Measurements from ENCODE around the gene GALNT9.

GALNT9 gene

DNA sequence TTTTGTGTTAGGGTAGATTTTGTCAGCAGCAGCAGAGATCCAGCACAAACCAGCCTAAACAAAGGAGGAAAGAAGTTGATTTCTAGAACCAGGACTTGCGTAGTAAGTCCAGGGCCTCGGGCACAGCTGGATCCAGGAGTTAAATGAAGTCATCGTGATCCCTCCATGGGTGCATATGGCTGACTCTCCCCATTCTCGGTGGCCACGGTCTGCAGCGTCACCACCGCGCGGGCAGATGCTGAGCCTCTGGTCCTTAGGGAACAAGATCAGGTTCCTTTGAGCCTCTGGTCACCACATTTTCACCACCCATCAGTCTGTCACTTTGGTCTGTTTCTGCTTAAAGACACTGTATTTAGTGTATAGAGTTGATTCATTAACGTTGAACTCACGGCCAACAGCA lies 14.8 kb upstream of the GALNT9 start:
- DNase-seq: no peak

DNA sequence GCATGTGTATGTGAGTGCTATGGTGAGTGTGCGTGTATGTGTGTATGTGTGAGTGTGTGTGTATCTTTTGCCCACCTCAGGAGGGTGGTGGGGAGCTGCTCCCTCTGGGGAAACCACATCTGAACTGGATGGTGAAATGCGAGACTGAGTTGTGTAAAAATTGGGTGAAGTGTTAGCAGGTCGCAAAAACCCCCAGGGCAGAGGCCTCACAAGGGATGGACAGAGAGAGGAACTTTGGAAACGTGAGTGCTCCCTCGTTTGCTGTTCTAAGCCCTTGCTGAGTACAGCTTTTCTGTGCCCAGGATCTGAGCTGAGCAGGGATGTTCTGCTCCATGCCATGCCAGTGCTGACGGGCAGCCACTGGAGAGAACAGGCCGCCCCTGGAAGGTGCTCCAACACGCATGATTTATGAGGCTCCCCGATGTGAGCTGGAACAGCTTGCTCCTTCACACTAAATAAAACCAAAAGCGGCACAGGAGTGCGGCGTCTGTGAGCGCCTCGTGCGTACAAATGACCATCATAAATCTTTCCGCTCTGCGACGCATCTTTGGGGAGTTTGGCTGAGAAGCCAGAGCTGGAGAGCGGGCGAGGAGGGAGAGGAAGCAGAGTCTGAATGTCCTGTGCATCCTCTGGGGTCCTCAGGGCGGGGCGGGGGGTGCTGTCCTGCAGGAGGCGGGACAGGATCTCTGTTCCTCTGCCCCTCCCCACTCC lies 14.1 kb upstream of the GALNT9 start:
- DNase-seq: no peak

DNA sequence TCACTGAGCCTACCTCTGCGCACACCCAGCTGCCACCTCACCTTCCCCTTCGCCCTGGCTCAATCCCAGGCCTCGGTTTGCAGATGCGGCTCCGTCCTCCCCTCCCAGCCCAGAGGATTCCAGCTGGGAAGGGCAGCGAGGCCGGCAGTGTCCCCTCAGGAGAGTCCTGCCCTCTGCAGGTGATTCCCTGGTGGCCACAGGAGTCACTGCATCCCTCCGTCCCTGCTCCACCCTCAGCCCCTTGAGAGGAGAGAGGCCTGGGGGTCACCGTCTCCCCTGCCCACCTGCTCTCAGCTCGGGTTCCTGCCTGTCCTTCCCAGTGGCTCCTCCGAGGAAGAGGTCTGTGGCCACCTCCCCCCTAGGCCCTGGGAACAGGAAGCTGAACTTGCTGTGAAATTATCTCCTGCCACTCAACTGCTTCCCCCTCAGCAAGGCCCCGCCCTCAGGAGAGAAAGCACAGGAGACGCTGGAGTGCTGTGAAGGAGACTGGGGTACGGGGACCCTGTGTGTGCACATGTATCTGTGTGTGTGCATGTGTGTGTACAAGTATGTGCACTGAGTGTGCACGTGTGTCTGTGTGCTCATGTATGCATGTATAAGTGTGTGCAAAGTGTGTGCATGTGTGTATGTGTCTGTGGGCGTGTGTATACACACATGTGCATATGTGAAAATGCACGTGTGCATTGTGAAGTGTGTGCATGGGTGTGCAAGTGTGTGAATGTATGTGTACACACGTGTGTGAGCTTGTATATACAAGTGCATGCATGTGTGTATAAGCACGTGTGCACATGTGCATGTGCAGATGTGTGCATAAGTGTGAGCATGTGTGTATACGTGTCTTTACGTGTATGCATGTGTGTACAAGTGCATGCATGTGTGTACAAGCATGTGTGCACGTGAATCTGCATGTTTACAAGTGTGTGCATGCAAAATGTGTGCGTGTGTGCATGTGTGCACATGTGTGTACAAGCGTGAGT lies 13.2 kb upstream of the GALNT9 start:
- peak in 1 of 2 donors; percentile 8 for DNase-seq

DNA sequence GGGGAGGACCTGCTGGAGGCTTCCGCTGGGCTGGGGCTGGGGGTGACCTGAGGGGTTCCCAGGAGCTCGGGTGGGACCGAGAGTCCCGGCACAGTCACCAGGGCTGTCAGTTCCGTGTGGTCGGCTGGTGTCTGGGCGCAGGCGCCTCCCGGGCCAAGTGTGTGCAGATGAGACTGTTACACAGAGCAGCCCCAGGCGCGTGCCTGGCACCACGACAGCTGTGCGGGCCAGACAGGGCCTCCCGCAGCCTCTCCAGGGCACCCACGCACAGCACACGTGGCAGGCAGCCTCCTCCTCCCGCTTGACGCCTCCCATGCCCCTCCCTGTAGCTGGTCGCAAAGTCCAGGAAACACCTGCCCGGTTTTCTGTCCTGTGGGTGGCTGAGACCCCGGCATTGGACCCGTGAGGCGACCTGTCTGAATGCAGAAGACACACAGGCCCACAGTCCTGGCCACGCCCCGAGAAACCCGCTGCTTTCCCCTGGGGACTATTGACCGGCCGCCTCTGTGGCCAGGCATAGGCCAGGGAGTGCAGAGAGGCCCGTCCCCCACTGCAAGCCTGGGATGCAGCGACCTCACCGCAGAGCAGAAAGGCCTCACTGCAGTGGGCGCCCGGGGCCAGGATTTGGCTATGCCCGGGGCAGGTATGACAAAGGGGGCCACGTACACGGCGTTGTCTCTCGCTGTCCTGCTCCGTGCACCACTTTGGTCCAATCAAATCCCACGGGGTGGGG lies 12.1 kb upstream of the GALNT9 start:
- no peak for DNase-seq

DNA sequence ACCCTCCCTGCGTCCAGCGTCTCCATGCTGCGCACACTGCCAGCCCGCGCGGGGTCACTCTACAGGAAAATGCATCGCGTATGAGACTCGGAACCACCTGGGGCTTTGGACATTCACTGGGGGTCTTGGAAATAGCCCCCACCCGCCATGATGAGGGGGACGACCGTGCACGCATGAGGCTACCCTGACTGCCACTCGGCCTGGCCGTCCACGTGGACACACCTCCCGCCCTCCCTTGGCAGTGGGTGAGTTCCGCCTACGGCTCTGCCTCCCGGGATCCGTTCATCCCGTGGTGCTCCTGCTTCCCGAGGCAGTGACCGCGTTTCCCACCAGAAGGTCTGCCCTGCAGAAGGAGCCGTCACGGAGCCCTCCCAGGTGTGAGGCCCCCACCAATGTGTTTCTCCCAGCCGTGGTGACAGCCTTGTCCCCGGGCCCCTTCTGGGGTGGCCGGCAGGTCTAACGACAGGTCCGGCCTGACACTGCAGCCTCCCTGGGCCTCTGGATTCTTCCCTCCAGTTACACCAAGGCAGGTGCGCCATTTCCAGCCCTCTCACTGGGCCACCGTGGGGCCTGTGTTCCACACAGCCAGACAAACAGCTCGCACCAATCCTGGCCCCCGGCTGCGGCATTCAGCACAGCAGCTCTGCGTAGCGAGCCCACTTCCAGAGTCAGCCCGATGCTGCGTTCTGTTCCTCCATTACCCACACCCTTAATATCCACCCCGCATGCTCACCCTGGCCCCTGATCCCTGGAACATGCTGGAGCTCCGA lies 11.1 kb upstream of the GALNT9 start:
- DNase-seq: no peak

DNA sequence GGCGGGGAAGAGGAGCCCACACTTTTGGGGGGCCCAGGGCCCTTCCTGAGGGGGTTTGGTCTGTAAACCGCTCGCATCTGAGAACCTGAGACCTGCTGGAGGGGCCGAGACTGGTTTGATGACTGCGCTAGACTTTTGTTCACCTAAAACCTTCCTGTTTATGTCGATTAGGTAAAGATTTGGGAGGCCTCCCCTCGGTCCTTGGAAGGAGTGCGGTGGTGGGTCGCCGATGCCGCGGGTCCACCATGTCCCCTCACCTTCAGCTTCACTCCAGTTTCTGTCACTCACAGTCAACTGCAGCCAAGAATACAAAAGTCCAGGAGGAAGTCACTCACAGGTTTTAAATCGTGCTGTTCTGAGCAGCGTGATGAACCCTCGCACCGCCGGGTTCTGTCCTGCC lies 10.5 kb upstream of the GALNT9 start:
- no peak for DNase-seq

DNA sequence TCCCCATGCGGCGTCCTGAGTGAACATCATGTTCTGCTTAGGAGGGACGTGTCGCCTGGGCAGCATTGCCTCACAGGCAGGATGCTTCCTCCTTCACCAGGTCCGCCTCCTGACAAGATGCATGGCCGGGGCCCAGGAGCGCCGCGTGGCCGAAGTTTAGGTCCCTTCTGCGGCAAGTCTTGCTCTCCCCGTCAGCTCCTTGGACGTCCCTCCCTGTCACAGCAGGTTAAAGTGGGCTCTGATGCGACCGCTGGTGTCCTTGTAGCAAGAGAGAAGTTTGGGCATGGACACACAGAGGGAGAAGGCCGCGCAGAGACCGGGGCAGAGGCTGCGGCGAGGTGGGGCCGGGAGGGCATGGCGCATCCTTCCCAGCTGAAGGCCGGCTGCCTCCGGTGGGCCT lies 9.4 kb upstream of the GALNT9 start:
- no peak for DNase-seq

DNA sequence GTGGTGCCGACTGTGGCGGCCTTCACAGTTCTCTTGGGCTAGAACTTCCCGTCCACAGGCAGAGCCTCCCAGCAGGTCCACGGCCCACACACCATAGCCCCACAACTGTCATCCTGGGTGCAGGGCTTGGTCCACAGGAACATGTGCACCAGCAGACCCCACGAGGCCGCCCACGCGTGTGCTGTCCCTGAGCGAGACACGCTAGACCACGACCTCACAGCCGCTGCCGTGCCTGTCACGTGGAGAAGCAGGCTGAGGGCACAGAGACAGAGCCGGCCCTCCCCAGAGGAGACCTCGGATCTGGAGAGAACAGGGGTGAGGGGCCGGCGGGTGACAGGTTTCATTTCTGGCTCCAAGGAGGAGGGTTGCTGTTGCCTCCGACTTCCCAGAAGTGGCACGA lies 8.9 kb upstream of the GALNT9 start:
- no peak for DNase-seq

DNA sequence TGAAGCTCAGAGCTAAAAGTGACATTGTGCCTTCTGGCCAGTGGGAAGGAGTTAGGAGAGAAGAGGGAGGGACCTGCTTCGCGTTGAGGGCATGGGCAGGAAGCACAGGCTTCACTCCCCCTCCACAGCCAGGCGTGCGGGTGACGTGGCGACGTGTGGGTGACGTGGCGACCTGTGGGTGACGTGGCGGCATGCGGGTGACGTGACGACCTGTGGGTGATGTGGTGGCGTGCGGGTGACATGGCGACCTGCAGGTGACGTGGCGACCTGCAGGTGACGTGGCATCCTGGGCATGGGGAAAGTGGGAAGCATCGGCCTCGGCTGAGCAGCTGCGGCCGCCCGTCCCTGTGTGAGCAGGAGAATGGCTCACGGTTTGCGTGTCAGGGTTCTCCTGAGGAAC lies 8.2 kb upstream of the GALNT9 start:
- DNase-seq: no peak

DNA sequence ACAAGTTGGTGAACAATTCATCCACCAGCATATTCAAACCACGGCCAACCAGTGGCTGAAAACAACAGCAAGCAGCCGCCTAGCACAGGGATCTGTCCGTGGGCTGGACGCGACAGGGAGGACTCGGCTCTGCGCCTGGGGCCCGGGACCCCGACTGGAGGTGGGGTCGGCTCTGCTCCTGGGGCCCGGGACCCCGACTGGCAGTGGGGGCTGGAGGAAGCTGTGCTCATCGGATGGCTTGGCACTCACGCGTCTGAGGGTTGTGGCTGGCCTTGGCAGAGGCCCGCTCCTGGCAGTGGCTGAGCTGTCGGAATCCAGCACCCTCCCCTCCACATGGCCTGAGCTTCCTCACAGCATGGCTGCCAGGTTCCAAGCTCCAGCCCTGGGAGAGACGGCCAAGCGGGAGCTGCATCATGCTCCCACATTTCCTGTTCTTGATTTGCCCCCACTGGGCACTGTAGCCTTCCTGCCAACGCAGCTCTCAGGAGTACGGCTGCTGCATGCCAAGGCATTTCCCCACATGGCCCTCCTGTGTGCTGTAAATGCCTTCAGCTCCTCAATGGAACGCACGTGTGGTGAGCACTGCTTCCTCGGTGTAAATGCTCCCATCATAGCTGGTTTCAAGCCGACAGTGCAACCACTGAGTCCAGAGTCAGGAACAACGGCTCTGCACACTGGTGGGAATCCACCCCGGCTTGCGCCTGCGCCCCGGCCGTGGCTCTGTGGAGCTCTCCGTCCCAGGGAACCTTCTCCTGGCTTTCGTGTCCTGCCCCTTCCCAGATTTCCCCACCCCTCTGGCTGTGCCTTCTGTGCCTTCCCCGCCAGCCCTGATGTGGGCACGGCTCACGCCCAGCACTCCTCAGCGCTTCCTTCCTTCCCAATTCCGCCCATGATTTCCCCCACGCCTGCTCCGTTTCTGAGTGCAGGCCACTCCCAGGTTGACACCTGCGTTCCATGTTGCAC lies 7.3 kb upstream of the GALNT9 start:
- no peak for DNase-seq

DNA sequence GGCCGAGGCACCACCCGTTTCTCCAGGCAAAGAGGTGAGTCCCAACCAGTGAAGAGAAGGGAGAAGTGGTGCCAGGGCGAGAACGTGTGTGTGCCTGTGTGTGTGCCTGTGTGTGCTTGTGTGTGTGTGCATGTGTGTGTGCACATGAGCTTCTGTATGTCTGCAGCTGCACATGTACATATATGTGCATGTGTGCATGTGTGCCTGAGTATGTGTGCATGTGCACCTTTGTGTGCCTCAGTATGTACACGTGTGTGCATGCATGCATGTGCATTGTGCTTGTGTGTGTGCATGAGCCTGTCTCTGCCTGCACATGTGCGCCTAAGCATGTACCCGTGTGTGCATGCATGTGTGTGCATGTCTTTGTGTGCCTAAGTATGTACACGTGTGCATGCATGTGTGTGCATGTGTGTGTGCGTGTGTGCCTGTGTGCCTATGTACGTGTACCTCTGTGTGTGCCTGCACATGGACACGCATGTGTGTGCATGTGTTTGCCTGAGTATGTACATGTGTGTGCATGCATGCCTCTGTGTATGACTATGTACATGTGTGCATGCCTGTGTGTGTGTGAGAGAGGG lies 5.9 kb upstream of the GALNT9 start:
- no peak for DNase-seq

DNA sequence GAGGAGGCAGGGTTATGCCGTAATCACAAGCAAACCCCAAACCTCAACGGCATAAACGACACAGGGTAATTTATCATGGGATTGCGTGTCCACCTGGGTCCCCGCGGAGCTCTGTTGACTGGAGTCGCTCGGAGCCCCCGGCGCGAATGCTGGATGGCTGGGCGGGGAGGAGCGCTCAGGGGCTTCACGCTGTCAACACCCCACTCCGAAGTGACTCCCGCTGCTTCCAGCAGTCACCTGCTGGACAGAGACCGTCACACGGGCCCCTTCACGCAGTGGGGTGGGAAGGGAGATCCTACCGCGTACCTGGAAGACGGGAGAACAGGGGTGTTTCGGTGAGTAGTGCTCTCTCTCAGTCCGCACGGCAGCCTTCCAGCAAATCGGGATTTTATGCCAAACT lies 4.4 kb upstream of the GALNT9 start:
- no peak for DNase-seq

DNA sequence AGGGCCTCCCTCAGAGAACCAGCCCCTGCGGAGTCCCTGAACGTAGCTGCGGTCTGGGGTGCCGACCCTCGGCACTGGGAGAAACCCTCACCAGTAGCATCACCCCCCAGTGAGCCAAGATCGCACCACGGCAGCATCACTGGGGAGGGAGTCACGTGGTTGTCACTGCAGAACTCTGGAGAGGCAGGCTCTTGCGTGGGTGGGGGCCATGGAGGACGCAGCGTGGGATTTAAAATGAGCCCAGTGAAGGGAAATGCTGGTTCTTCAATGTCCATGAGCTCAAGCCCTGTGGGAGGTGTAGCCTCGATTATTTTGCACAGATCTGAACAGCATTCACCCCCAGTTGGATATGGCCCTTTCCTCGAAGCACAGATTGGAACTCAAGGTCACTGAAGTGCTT lies 3.9 kb upstream of the GALNT9 start:
- DNase-seq: no peak

DNA sequence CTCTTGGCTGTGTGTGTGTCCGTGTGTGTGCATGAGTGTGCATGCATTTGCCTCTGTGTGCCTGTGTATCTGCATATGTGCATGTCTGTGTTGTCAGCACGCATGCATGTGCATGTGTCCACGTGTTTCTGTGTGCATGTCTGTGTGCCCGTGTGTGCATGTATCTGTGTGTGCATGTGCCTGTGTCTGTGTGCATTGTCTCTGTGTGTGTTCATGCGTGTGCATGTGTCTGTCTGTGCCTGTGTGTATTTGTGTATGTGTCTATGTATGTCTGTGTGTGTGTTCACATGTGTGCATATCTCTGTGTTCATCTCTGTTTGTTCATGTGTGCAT lies 1.1 kb upstream of the GALNT9 start:
- no peak for DNase-seq

DNA sequence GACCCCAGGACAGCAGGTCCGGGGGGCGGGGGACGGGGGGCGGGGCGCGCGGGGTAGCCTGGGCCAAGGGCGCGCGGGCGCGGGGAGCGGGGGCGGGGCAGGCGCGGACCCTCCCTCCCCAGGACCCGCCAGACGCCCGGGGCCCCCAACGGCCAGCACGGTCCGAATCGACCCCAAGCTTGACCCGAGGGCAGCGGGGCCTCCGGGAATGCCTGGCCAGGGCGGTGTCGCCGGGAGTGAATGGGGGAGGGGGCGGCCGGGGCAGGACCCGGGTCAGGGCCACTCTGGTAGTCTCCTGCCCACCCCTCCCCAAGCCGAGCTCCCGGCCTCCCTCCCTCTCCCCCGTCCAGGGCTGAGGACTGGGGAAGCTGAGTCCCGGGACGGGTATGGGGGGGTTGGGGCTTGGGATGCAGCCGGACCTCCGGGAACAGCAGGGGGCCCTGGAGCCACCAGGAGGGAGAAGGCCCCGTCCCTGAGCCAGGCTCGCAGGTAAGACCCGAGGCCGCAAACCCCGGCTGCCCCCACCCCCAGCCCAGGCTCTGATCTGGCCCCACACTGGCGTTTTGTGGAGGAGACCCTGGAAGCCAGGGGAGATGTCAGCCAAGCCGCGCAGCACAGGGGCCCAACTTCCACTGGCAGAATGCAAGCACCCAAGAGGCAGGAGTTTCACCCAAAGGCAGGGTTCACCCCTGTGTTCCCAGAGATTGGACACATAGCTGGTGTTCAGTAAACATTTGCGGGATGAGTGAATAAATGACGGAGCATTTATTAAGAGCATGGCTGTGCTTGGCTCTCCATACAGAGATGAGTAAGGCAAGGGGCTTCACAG lies 545 bp upstream of the GALNT9 start:
- no peak for DNase-seq

DNA sequence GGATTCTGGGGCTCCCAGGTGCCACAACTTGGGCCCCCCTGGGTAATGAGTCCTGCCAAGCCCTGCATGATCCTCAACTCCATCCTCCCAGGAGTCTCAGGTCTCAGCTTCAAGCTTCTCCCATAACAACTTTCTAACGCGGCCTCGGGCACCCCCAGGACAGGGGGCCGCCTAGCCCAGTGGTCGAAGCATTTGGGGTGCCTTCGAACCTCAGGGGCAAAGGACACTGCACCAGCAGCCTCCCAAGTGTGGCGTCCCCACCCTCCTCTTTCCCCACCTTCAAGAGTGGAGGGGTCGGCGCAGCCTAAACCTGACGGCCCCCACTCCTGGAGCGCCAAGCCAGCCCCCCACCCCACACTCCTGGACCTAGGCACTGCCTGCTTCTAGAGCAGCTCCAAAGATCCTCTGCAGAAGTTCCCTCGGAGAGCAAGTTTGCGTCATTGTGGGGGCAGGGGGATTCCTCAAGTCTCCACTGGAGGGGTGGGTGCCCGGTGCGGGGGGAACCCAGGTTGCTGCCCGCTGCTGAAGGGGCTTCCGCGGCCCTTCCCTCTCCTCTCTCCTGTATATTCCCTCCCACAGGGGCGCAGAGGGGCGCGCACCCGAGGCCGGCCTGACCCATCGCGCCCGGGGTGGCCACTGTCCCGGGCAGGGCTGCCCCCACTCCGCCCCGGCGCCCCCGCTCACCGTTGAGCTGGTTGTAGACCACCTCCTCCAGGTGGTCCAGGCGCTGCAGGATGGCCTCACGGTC lies 933 bp downstream of the GALNT9 start:
- no peak for DNase-seq

DNA sequence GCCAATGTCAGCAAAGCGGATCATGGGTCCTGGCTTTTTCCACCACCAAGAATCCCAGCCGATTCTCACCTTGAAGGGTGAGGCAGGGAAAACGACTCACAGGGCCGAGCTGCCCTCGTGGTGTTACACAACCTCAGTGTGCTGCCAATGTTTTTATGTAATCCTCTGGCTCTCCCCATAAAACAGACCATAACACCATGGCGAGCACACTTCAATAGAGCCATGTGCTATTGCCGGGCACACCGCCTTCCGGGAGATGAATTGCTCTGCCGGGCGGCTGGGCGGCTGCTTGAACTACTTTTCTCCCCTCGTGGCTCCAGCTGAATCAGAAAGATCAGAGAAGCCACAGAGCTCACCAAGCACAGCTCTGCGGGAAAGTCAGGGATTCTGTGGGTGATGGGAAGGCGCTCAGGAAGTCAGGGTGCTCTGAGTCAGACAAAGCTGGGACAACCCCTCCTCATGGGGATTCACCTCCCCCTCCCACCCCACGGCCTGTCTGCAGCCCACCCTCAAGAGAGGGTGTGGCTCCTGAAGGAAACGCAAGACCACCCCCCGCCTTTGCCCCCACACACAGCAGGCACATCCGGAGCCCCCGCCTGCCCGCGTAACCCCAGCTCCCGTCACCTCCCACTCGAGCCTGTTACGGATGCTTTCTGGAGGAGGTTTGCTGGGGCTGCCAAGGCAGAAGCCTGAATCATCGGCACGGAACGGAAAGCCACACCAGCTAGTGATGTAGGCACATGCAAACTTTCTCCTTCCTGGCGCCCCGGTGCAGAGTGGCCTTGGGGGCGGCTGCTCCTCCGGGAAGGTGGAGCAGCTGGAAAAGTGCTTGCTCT lies 1.8 kb downstream of the GALNT9 start:
- peak; percentile 68 to 81 for DNase-seq

DNA sequence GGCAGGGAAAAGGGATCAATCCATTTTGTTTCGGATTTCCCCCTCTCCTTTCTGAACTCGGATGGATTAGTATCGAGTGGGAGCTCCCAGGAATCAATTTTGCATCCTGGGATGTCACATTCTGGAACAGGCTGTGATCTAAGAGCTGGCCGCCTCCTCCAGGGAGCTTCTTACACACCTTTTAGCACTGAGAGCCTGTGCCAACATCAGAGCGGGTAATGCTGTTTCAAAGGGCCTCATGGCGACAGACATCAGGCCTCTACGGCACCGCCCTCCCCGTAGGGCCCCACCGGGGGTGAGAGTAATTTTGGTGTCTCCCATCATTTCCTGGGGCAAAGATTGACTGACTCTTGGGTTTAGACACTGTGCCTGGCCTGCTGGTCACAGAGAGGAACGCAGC lies 2.7 kb downstream of the GALNT9 start:
- DNase-seq: no peak

DNA sequence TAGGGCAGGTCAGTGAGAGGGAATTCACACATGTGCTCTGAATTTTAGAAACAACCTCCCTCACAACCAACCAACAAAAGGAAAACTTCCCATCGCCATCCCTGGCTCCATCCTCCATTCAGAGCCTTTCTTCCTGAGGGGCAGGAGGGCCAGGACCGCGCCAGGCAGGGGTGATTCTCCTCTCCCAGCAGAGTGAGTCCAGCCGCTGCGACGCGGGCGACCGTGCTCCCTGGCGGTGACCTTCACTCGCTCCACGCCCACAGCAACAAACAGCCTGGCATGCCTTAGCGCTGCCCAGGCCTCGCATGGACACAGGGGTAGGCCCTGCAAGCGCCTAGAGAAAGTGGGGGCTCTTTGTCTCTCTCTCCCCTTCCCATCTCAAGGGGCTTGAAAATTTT lies 3.7 kb downstream of the GALNT9 start:
- DNase-seq: no peak

All from inflammatory macrophage treated with lipopolysaccharide for 1 hour (primary cell).